NCI-H345 treated with DMSO at 0.1 percent for 48 hours (cell line): ENCODE results near the gene DHFR2.
"Not testable (repeated sequence)": the region's sequence is repeated elsewhere in the genome, so short reads cannot be mapped to it uniquely, and the experiment has no call there.

Experiments used
- DNase-seq: peaks from one replicate; lab custom pipeline; 2025; ENCODE audit not compliant: unreplicated experiment; lab: John Stamatoyannopoulos, UW

The DHFR2 gene

GRCh38 chr3:94062513-94063404 is at the start of gene DHFR2, which contains the start of gene NSUN3:
TSS of gene DHFR2 (minus strand) at chr3:94062916. CDS start at chr3:94061511, 1,405 bp downstream.
TSS of gene NSUN3 (plus strand) at chr3:94063061. CDS start at chr3:94063127, 66 bp downstream.
- DNase-seq: peak; percentile 81

GRCh38 chr3:94110854-94111253 is 48.1 kb upstream of the DHFR2 start:
- no peak for DNase-seq

- not testable (repeated sequence) for DNase-seq
Measured at GRCh38 chr3:94110232-94110631, 47.5 kb upstream of the DHFR2 start.

GRCh38 chr3:94106268-94106667 is 43.6 kb upstream of the DHFR2 start:
- DNase-seq: no peak

- no peak for DNase-seq
Measured at GRCh38 chr3:94101860-94102259, 39.1 kb upstream of the DHFR2 start.

GRCh38 chr3:94099311-94099710 is 36.6 kb upstream of the DHFR2 start:
- DNase-seq: no peak

- no peak for DNase-seq
Measured at GRCh38 chr3:94098452-94098851, 35.7 kb upstream of the DHFR2 start.

- DNase-seq: no peak
Measured at GRCh38 chr3:94095111-94095510, 32.4 kb upstream of the DHFR2 start.

- no peak for DNase-seq
Measured at GRCh38 chr3:94093151-94093550, 30.4 kb upstream of the DHFR2 start.

GRCh38 chr3:94092086-94092485 is 29.4 kb upstream of the DHFR2 start:
- no peak for DNase-seq

GRCh38 chr3:94089126-94089525 is 26.4 kb upstream of the DHFR2 start:
- DNase-seq: no peak

GRCh38 chr3:94083261-94083660 is 20.5 kb upstream of the DHFR2 start:
- DNase-seq: no peak

GRCh38 chr3:94082391-94082937 is 19.7 kb upstream of the DHFR2 start:
- DNase-seq: no peak

GRCh38 chr3:94081884-94082283 is 19.2 kb upstream of the DHFR2 start:
- no peak for DNase-seq

GRCh38 chr3:94080552-94080951 is 17.8 kb upstream of the DHFR2 start:
- not testable (repeated sequence) for DNase-seq

GRCh38 chr3:94076055-94076454 is 13.3 kb upstream of the DHFR2 start:
- no peak for DNase-seq

GRCh38 chr3:94071713-94072284 is 9.1 kb upstream of the DHFR2 start:
- no peak for DNase-seq

GRCh38 chr3:94070341-94070911 is 7.7 kb upstream of the DHFR2 start:
- DNase-seq: no peak

GRCh38 chr3:94069194-94069813 is 6.6 kb upstream of the DHFR2 start:
- DNase-seq: no peak

GRCh38 chr3:94066506-94067500 is 4.1 kb upstream of the DHFR2 start:
- no peak for DNase-seq
